Mammary epithelial cell (primary cell): ENCODE results near the gene DDX47.

Source experiments
- EZH2 ChIP-seq: IDR thresholded peaks from 2 replicates; pipeline ENCODE4 v1.6.1; 2012; ENCODE audit warnings: low read length, inconsistent platforms, borderline replicate concordance
- TF ChIP-seq, protein P1 (sequence below), 2 donors: IDR thresholded peaks in 1 of 2; conservative IDR thresholded peaks in 1 of 2; 2 replicates each; pipeline ENCODE4 v1.5.1; 2011 to 2012; ENCODE audit warnings: inconsistent platforms in 2 of 2, low read length in 2 of 2, mild to moderate bottlenecking in 2 of 2, control low read depth in 1 of 2, low read depth in 1 of 2; ENCODE audit not compliant: insufficient read depth in 1 of 2; ENCODE audit errors: extremely low read depth in 1 of 2

DNA sequence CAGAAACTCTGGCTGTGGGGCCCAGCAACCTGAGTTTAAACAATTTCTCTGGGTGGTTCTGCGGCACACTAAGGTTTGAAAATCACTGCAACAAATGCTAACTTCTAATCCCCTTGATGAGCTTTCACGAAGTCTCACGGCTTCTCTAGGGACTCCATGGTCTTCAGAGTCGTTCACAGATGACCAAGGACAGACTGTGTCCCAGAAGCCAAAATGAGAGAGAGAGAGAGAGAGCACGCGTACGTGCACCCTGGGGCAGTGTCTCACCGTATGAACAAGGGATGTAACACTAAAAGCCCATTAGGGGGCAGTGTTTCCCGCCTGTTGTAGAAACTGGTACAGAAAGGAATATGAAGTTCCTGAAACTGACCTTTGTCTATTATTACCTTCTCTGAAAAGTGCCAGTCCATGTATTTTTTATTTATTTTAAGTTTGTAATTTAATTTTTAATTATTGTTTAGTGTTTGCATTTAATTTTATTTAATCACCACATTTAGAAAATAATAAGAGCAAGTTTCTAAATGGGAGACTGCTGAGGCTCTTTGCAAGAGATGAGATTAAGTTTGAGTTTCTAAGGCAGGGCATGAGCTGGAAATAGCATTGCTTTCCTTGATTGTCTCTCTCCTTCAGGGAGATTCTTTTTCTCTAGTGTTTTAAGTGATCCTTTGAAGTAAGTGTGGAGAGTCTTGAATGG lies 24.3 kb upstream of the DDX47 start:
- TF ChIP-seq, protein P1, sequence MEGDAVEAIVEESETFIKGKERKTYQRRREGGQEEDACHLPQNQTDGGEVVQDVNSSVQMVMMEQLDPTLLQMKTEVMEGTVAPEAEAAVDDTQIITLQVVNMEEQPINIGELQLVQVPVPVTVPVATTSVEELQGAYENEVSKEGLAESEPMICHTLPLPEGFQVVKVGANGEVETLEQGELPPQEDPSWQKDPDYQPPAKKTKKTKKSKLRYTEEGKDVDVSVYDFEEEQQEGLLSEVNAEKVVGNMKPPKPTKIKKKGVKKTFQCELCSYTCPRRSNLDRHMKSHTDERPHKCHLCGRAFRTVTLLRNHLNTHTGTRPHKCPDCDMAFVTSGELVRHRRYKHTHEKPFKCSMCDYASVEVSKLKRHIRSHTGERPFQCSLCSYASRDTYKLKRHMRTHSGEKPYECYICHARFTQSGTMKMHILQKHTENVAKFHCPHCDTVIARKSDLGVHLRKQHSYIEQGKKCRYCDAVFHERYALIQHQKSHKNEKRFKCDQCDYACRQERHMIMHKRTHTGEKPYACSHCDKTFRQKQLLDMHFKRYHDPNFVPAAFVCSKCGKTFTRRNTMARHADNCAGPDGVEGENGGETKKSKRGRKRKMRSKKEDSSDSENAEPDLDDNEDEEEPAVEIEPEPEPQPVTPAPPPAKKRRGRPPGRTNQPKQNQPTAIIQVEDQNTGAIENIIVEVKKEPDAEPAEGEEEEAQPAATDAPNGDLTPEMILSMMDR (conservative IDR thresholded peaks at IDR 0.05 in 1 of 2, IDR thresholded peaks at IDR 0.05 in 1 of 2; ENCODE audit: extremely low read depth in 1 of 2, insufficient read depth in 1 of 2, low read depth in 1 of 2, low read length in 2 of 2): peak; percentile 55 to 78
- TF ChIP-seq EZH2: no peak
